Astrocyte of the cerebellum (primary cell): ENCODE results near the gene RHOT2.
A peak's percentile ranks its signal among the peaks of the same experiment; 100 is the strongest.

Experiments used
- DNase-seq: peaks from one replicate; pipeline ENCODE4 v3.0.0-alpha.2; 2011; ENCODE audit warnings: low read depth
- H3K4me3 ChIP-seq: 2 replicates; pipeline ENCODE4 v1.5.1; 2011; ENCODE audit warnings: mild to moderate bottlenecking, low read depth, low read length, moderate library complexity
- in situ Hi-C: cut with HindIII; loops from 2 replicates; pipeline ENCODE4 v1.10.0; 2017; ENCODE audit warnings: low sequenced_read_pairs
- TF ChIP-seq, protein P1 (sequence below): IDR thresholded peaks from 2 replicates; pipeline ENCODE4 v1.5.1; 2012; ENCODE audit warnings: low read length, low read depth, moderate library complexity, mild to moderate bottlenecking; ENCODE audit errors: missing control alignments

The RHOT2 gene

DNA sequence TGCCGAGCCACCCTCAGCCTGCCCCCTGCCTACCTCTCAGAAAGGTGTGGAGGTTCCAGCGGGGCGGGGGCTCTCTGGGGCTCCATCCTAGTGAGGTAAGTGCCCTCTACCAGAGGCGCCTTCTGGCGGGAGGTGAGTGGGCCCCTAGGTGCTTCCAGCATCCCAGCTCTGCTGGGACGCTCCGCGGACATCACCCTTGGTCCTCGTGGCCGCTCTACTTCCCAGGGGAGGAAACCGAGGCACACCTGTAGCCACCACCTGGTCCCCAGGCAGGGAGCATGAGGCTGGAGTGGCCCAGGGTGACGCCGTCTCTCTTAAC is 24.9 kb upstream of the RHOT2 start:
- no peak for DNase-seq
- peak overlapping the region; percentile 59 for H3K4me3 ChIP-seq
- TF ChIP-seq, protein P1, sequence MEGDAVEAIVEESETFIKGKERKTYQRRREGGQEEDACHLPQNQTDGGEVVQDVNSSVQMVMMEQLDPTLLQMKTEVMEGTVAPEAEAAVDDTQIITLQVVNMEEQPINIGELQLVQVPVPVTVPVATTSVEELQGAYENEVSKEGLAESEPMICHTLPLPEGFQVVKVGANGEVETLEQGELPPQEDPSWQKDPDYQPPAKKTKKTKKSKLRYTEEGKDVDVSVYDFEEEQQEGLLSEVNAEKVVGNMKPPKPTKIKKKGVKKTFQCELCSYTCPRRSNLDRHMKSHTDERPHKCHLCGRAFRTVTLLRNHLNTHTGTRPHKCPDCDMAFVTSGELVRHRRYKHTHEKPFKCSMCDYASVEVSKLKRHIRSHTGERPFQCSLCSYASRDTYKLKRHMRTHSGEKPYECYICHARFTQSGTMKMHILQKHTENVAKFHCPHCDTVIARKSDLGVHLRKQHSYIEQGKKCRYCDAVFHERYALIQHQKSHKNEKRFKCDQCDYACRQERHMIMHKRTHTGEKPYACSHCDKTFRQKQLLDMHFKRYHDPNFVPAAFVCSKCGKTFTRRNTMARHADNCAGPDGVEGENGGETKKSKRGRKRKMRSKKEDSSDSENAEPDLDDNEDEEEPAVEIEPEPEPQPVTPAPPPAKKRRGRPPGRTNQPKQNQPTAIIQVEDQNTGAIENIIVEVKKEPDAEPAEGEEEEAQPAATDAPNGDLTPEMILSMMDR: no peak
- in situ Hi-C loops: no loop called here

DNA sequence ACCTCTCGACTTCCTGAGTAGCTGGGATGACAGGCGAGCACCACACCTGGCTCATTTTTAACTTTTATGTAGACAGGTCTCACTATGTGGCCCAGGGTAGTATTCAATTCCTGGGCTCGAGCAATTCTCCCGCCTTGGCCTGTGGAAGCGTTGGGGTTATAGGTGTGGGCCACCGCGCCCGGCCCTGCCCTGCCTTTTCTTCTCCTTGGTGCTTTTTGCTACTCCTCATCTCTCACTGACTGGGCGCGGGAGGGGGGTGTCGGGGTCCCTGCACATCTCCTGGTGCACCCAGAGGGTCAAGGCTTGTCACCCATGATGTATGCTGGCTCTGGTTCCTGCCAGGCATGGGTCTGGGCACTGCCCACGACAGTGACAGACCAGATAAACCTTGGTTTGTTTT is 23.4 kb upstream of the RHOT2 start:
- in situ Hi-C loops: no loop called here

DNA sequence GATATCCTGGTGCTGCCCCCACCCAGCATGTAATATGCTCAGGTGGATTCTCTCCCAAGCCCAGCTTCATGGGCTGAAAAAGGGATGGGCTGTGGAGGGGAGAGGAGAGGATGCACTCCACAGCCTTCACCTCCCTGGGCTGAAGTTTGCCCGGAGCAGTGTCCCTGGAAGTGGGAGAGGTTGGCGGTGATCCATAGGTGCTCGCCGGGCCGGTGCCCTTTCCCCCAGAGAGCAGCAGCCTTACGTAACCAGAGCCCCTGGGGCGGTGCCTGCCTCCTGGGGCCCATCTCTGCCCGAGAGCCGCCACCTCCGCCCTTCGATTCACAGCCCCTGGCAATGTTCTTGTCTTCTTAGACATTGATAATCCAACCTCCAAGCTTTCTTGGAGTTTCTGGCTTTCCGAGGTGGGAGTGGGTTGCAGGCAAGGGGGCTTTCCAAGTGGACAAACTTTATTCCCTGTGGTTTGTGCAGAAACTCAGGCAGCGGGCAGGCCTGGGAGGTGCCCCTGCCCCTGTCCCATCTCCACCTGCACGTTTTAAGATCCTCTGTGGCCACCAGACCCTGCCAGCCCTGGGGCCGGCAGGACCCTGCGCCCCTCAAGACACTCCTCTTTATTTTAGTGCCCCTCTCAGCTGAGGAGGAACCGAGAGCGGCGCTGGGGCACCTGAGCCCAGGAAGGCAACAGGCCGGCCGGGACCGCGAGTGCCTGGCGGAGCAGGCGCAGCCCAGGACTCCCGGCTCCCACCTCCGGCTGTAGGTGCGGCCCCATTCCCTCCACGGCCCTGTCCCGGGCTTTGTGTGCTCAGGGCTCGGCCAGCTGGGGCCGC is 21.9 kb upstream of the RHOT2 start:
- H3K4me3 ChIP-seq: no peak overlapping the region
- TF ChIP-seq, protein P1: no peak
- no peak for DNase-seq
- in situ Hi-C loops: no loop called here

More for the DNA sequence above, 23.4 kb upstream of the RHOT2 start:
- TF ChIP-seq, protein P1: no peak
- DNase-seq: no peak
- no peak overlapping the region for H3K4me3 ChIP-seq

DNA sequence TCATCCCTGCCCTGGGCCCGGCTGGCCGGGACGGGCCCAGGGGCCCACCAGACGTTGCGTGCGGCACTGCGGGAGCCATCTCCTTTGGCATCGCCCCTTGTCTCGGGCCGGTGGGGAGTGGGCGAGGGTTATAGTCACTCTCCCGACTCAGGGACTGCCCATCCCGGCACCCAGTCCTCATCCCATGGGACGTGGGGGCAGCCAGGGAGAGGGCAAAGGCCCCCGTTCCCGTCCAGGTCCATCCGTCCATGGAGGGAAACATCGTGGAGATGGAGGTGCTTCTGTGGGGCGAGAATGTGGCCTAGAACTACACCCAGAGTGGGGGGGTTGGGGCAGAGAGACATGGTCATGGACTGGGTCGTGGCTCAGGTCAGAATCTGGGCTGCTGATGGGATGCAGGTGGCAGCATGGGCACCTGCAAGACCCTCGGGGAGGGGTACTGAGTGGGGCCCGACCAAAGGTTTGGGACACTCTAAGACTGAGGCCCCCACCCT is 21.2 kb upstream of the RHOT2 start:
- TF ChIP-seq, protein P1: no peak
- in situ Hi-C loops: no loop called here
- H3K4me3 ChIP-seq: no peak overlapping the region
- DNase-seq: no peak

DNA sequence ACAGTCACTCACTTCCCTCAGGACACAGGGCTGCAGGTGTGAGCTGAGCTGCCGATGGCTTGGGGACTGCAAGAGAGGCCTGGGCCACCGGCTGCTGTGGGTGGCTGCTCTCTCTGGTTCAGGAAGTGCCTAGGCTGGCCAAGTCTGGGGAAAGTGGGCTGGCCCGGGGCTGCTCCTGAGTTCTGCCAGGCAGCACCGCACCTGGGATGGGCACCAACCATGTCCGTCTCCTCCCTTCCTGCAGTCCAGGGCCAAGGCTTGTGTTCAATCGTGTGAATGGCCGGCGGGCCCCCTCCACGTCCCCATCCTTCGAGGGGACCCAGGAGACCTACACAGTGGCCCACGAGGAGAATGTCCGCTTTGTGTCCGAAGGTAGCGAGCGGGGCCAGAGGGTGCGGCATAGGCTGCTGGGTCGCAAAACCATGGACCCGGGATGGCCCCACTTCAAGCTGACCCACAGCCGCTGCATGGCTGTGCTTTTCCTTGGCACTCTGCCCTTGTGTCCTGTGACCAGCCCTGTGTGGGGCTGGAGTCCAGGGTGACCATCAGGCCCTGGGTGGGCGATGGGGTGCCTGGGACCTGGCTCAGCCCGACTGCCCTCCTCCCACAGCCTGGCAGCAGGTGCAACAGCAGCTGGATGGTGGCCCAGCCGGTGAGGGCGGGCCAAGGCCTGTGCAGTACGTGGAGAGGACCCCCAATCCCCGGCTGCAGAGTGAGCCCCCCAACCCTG is 20.6 kb upstream of the RHOT2 start:
- H3K4me3 ChIP-seq: no peak overlapping the region
- TF ChIP-seq, protein P1: no peak
- in situ Hi-C loops: no loop called here
- DNase-seq: no peak

DNA sequence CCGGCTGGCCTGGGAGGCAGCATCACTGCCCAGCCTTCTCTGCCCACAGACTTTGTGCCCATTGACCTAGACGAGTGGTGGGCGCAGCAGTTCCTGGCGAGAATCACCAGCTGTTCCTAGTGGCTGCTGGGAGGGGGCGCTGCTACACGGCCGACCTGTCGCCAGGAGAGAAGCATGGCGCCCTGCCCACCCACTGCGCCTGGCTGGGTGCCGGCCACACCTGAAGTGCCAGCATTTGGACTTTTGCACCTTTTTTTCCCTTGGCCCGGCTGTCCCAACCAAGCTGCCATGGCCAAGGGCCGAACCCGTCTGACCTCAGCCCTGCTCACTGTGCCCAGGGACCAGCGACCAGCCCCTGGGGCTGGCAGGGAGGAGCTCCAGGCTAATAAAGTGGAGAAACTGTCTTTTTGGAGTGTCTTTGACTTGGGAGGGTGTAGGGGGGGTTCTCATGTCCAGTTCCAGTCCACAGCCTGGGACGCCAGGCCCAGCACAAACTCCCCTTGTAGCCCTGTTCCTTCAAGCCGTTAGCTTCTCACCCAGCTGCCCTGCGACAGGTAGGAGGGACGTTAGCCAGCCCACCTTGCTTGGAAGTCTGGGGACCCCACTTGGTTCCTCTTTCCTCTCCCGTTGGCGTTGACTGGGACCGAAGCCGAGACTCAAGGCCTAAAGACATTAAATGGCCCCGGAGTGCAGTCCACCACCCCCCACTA is 19.7 kb upstream of the RHOT2 start:
- in situ Hi-C loops: no loop called here

More for the DNA sequence above, 19.7 kb upstream of the RHOT2 start:
- DNase-seq: no peak
- TF ChIP-seq, protein P1: peak; percentile 37
- H3K4me3 ChIP-seq: peak overlapping the region; percentile 61
